ENCODE results near the gene SHLD1. TPM values are rescaled to one million over a fixed set of nuclear protein-coding genes. Genes with fewer than 3 reads are reported as not detected.
A peak's percentile ranks its signal among the peaks of the same experiment; 100 is the strongest.
"Not testable (repeated sequence)": the region's sequence is repeated elsewhere in the genome, so short reads cannot be mapped to it uniquely, and the experiment has no call there.

Gene SHLD1
- polyA plus RNA-seq, 4 donors, result 7.9 to 12.8 (median 10.8) TPM

GRCh38 chr20:5734602-5735001 is 15.6 kb upstream of the SHLD1 start:
- DNase-seq (ENCODE audit: low read depth in 4 of 4, low spot score in 3 of 4), result no peak

DNA sequence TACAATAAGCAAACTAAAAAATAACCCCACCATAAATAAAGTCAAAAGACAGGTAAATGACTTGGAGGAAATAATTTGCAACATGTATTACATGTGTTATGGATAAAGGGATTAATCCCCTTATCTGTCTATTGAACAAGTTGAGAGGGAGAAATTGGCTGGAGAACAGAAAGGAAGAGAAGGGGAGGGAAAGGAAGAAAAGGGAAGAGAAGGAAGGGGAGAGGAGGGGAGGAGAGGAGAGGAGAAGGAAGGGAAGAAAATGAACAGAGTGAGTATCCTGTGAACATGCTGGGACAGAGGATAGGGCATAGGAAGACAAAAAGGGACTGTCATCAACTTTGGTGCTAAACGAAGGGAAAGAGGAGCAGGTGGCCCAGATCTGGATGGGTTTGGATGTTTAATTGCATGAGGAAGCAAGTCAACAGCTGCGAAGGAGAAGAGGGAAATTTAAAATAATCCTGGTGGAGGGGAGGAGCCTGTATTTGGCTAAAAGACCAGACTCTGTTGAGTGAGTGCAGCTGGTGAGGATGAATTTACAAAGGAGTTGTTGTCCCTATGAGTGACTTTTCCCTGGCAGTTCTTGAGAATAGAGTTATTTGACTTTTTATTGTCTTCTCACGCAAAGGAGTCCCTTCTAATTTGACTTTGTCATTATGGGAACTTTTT is 14.2 kb upstream of the SHLD1 start:
- peak; percentile 34 to 58 (median 48) for DNase-seq (ENCODE audit: low read depth in 4 of 4, low spot score in 3 of 4)

DNA sequence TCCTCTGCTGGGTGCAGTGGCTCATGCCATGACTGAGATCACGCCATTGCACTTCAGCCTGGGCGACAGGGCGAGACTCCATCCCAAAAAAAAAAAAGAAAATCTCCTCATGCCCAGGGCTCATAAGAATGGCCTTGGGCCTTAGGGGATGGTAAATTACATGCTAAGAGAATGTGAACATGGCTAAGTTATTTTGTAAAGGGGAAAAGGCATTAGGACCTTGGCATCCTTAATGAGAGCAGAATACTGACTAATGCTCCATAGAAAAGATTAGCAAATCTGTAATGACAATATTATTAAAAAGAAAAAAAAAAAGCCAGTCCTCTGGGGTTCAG is 12.6 kb upstream of the SHLD1 start:
- no peak for DNase-seq (ENCODE audit: low read depth in 4 of 4, low spot score in 3 of 4)

GRCh38 chr20:5737966-5738365 is 12.2 kb upstream of the SHLD1 start:
- DNase-seq (ENCODE audit: low read depth in 4 of 4, low spot score in 3 of 4), result no peak

GRCh38 chr20:5740643-5741042 is 9.6 kb upstream of the SHLD1 start:
- not testable (repeated sequence) for DNase-seq (ENCODE audit: low read depth in 4 of 4, low spot score in 3 of 4)

GRCh38 chr20:5741089-5741488 is 9.1 kb upstream of the SHLD1 start:
- DNase-seq (ENCODE audit: low read depth in 4 of 4, low spot score in 3 of 4), result no peak

GRCh38 chr20:5742041-5742440 is 8.2 kb upstream of the SHLD1 start:
- no peak for DNase-seq (ENCODE audit: low read depth in 4 of 4, low spot score in 3 of 4)

DNA sequence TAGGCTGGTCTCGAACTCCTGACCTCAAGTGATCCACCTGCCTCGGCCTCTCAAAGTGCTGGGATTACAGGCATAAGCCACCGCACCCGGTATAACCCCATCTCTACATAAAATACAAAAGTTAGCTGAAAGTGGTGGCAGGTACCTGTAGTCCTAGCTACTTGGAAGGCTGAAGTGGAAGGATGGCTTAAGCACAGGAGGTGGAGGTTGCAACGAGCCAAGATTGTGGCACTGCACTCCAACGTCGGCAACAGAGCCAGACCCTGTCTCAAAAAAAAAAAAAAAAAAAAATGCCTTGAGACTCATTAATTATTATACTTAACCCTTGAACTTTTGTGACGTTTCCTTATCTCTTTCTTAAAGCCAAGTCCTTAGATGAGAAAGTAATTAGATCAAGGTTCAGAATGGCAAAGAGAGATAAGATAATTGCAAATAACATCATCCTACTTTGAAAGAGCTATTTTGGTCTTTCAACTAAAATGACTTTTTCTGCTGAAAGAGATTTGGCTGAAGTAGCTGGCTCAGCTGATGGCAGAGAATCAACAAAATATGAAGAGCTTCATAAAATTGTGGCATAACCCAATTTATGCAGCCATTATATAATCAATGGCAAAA is 4.7 kb upstream of the SHLD1 start:
- DNase-seq (ENCODE audit: low read depth in 4 of 4, low spot score in 3 of 4), result no peak

- no peak for DNase-seq (ENCODE audit: low read depth in 4 of 4, low spot score in 3 of 4)
These were observed 4.1 kb upstream of the SHLD1 start for GRCh38 chr20:5746064-5746463.

DNA sequence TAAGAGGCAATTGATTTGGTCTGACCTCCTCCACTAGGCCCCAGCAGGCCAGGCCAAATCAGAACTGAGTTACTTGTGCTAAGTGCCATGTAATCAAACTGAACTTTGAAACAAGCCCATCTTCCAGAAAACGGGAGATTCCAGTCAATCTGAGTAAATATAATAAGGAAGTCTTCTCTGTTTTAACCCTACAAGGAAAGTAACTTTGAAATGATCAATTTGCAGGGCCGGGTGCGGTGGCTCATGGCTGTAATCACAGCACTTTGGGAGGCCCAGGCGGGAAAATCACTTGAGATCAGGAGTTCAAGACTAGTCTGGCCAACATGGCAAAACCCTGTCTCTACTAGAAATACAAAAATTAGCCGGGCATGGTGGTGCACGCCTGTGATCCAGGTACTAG is 2.0 kb upstream of the SHLD1 start:
- DNase-seq (ENCODE audit: low read depth in 4 of 4, low spot score in 3 of 4), result no peak

- DNase-seq (ENCODE audit: low read depth in 4 of 4, low spot score in 3 of 4), result not testable (repeated sequence)
These were observed 669 bp upstream of the SHLD1 start for GRCh38 chr20:5749512-5749951.

DNA sequence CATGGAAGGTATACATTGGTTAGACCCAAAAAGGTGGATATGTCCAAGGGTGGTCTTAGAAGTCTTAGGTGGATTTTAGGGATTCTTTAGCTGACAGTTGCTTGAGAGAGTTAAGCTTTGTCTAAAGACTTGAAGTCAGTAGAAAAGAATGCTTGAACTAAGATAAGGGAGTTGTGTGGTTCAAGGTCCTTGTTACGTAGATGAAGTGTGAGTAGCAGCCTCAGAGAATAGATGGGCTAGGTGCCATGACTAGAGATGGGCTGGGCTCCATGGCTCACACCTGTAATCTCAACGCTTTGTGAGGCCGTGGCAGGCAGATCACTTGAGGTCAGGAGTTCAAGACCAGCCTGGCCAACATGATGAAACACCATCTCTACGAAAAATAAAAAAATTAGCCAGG is 1.7 kb downstream of the SHLD1 start:
- no peak for DNase-seq (ENCODE audit: low read depth in 4 of 4, low spot score in 3 of 4)

GRCh38 chr20:5753814-5754213 is 3.6 kb downstream of the SHLD1 start:
- DNase-seq (ENCODE audit: low read depth in 4 of 4, low spot score in 3 of 4), result no peak

DNA sequence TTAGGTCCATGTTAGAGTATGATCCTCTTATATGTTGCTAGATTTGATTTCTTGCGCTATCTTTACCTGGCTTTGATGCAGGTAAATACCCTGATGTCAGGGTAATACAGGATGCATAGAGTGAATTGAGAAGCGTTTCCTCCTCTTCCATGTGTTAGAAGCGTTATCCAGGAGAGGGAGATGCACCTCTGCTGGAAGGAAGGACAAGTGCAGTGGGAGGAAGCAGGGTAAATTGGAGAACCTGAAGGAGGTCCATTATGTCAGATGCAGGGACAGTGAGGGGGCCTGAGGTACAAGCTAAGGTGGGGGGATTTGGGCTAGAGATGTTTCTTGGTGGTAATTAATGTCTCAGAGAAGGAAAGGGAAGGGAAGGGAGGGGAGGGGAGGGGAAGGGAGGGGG is 7.7 kb downstream of the SHLD1 start:
- DNase-seq (ENCODE audit: low read depth in 4 of 4, low spot score in 3 of 4), result no peak

DNA sequence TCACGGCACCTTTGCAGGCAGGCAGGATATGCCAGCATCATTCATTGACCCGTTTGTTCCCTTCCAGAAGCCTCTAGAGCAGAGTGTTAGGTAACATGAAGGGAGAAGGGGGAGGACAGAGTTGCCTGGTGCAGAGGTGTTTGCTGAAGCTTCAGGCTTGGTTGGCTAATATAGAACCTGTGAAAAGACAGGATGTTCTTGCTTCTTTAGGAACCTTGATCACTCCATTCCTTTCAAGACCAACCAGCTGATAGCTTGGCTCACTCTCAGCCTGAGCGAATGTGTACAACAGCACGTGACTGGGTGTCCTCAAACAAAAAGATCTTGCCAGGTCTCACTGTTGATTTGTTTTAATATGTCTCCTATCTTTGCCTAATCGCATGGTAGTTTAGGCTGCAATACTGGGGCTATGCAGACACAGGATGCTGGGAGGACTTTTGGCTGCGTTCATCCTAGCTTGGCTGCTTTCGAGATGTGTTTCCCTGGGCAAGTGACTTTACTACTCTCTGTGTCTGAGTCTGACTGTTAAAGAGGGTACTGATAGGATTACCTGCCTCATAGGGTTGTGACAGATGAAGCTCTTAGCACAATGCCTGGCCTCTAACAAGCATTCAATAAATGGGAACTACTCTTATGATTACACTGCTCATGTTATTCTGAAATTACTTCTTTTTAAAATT is 16.0 kb downstream of the SHLD1 start:
- DNase-seq (ENCODE audit: low read depth in 4 of 4, low spot score in 3 of 4), result no peak

GRCh38 chr20:5767493-5768098 is 17.4 kb downstream of the SHLD1 start:
- no peak for DNase-seq (ENCODE audit: low read depth in 4 of 4, low spot score in 3 of 4)

GRCh38 chr20:5770231-5770986 is 20.2 kb downstream of the SHLD1 start:
- DNase-seq (ENCODE audit: low read depth in 4 of 4, low spot score in 3 of 4), result no peak

GRCh38 chr20:5770987-5771318 is 20.8 kb downstream of the SHLD1 start:
- no peak for DNase-seq (ENCODE audit: low read depth in 4 of 4, low spot score in 3 of 4)

DNA sequence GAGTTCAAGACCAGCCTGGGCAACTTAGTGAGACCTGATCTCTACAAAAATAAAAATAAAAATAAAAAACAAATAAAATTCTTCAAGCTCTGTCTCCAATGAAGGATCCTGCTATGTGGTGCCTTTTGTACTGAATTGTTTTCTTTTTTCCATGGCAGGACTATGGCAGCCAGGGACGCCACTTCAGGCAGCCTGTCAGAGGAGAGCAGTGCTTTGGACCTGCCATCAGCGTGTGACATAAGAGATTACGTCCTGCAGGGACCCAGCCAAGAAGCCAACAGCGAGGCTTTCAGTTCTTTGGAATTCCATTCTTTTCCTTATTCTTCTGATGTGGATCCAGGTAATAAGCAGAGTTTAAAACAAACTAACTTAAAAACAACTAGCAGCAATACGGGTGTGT is 22.5 kb downstream of the SHLD1 start:
- no peak for DNase-seq (ENCODE audit: low read depth in 4 of 4, low spot score in 3 of 4)

DNA sequence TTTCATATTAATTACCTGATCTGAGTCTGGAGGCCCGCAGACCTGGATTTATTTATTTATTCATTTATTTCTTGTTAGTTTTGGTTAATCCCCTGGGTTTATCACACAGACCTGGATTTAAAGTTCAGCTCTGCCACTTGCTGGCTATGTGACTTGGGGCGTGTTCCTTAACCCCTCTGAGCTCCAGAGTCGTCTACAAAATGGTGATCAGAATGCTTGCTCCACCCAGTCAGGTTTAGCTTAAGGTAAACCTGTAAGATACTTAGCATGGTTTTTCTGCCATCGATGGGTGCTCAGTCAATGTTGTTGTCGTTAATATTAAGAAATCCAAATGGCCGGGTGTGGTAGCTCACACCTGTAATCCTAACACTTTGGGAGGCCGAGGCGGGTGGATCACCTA is 23.4 kb downstream of the SHLD1 start:
- no peak for DNase-seq (ENCODE audit: low read depth in 4 of 4, low spot score in 3 of 4)

DNA sequence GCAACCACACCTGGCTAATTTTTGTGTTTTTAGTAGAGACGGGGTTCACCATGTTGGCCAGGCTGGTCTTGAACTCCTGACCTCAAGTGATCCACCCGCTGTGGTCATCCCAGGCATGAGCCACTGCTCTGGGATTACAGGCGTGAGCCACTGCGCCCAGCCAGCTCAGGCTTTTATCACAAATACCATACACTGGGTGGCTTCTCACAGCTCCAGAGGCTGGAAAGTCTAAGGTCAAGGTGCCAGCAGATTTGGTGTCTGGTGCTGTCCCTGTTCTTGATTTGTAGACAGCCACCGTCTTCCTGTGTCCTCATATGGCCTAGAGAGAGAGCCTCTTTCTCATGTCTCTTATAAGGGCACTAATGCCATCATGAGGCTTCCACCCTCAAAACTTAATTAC is 25.9 kb downstream of the SHLD1 start:
- DNase-seq (ENCODE audit: low read depth in 4 of 4, low spot score in 3 of 4), result no peak

All from right renal pelvis (tissue), 4 donors.